ELR (cell line): ENCODE data around the gene NUDT6.
"Not testable (repeated sequence)": the region's sequence is repeated elsewhere in the genome, so short reads cannot be mapped to it uniquely, and the experiment has no call there.

ENCODE experiments used
- DNase-seq: peaks from one replicate; pipeline ENCODE4 v3.0.0-alpha.2; 2015; ENCODE audit warnings: low read depth

Gene NUDT6

DNA sequence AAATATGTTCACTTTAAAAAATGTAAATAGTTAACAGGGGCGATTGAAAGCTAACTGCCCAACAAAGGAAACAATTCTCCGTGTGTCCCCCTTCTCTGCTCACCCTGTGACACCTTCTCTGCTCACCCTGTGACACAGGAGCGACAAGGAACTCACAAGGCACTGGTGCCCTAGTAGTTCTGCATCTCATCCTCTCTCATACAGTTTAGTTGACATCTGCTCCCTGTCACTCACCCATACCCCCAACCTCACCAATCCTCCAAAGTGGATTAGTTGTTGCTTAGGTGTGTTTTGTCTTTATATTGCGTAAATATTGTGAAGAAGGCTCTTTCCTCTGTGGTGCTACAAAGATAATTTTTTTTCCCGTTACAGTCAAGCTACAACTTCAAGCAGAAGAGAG lies 46.4 kb downstream of the NUDT6 start:
- no peak for DNase-seq

GRCh38 chr4:122873821-122874593 lies 48.4 kb downstream of the NUDT6 start:
- peak; percentile 90 for DNase-seq

- peak; percentile 34 for DNase-seq
Measured at GRCh38 chr4:122873146-122873545, 49.3 kb downstream of the NUDT6 start.

DNA sequence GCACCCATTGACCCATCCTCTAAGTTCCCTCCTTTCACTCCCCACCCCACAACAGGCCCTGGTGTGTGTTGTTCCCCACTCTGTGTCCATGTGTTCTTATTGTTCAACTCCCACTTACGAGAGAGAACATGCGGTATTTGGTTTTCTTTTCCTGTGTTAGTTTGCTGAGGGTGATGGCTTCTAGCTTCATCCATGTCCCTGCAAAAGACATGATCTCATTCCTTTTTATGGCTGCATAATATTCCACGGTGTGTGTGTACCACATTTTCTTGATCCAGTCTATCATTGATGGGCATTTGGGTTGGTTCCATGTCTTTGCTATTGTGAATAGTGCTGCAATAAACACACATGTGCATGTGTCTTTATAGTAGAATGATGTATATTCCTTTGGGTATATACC lies 54.2 kb downstream of the NUDT6 start:
- DNase-seq: not testable (repeated sequence)

DNA sequence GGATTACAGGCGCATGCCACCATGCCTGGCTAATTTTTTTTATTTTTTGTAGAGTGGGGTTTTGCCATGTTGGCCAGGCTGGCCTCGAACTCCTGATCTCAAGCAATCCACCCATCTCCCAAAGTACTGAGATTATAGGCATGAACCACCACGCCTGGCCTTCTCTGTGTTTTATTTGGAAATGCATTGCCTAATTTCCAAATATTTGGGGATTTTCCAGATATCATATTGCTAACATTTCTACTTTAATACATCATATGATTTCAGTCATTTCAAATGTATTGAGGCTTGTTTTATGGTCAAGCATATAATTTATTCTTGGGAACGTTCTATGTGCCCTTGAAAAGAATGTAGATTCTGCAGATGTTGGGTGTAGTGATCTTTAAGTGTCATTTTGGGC lies 57.0 kb downstream of the NUDT6 start:
- no peak for DNase-seq

DNA sequence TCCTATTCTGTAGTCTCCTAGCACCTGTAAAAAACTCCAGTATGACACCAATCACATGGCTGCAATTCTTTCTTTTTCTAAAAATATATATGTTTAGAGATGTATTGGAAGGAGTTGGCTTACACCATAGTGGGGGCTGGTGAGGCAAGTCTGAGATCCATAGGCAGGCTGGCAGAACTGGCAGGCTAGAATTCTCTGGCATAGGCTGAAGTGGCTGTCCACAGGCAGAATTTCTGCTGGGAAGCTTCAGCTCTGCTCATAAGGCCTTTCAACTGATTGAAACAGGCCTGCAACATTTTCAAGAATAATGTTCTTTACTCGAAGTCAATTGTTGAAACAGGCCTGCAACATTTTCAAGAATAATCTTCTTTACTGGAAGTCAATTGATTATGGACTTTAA lies 58.8 kb downstream of the NUDT6 start:
- DNase-seq: no peak

GRCh38 chr4:122861172-122861943 lies 61.0 kb downstream of the NUDT6 start:
- DNase-seq: no peak

DNA sequence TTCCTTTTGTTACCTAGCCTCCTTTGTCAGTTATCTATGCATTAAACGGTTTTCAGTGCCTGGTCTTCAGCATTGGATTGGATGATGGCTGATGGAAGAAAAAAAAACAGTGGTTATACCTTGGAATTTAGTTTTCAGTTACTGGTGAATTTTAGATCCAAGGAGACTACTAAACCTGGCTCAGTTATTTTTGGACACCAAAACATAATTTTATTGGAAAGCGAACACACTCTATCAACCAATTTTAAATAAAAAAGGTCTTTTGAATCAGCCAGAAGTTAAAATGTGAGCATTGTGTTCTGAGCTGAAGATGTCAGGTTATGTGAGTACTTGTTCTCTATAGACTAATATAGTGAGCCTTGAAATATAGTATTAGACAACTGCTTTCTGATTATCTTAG lies 63.7 kb downstream of the NUDT6 start:
- no peak for DNase-seq

DNA sequence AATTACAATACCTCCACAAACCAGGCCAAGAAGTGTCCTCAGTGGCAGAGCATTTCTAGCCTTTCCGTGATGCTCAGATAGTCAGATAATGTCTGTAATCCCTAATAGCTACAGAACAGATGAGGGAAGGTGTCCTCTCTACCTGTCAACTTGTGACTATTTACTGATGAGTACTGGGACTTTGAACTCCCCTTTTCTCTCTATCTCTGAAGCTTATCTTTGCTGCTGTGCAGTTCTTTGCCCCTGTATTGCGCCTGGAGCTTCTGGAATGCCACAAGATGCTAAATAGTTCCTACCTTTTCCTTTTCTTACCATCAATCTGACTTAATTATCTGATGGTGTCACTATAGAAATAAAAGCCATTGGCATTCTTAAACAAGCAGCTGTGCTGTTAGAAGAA lies 65.2 kb downstream of the NUDT6 start:
- DNase-seq: no peak

- DNase-seq: no peak
Measured at GRCh38 chr4:122855353-122855890, 67.0 kb downstream of the NUDT6 start.

- DNase-seq: no peak
Measured at GRCh38 chr4:122854447-122855352, 67.7 kb downstream of the NUDT6 start.

DNA sequence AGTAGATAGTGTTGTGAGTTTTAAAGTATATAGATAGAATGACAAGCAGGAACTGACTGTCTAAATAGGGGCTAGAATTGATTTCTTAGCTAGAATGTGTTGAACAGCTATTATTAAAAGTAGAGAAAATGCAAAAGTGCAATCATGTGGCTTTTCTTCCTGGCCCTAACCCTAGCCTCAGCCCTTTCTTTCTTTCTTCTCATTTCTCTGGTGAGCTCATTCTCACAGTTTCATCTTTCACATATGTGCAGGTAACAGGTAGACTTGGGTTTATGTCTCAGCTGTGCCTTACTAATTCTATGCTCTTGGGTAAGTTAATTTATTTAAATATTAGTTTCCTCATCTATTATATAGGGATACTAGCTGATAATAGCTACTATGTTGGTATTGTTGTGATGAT lies 70.8 kb downstream of the NUDT6 start:
- DNase-seq: no peak

- not testable (repeated sequence) for DNase-seq
Measured at GRCh38 chr4:122849789-122850188, 72.6 kb downstream of the NUDT6 start.

GRCh38 chr4:122847931-122848330 lies 74.5 kb downstream of the NUDT6 start:
- DNase-seq: no peak

DNA sequence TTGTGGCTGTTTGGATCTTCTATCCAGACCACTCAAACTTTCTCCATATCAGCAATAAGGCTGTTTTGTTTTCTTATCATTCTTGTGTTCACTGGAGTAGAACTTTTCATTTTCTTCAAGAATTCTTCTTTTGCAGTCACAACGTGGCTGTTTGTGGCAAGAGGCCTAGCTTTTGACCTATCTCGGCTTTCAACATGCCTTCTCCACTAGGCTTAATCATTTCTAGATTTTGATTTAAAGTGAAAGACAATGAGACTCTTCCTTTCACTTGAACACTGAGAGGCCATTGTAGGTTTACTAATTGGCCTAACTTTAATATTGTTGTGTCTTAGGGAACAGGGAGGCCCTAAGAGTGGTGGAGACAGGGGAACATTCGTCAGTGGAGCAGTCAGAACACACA lies 76.6 kb downstream of the NUDT6 start:
- no peak for DNase-seq

DNA sequence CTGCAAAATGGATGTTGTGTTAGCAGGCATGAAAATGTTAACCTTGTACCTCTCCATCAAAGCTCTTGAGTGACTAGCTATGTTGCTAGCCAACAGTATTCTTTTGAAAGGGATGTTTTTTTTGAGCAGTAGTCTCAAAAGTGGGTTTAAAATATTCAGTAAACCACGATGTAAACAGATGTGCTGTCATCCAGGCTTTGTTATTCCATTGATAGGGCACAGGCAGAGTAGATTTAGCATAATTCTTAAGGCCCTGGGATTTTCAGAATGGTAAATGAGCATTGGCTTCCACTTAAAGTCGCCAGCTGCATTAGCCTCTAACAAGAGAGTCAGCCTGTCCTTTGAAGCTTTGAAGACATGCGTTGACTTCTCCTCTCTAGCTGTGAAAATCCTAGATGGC lies 77.3 kb downstream of the NUDT6 start:
- DNase-seq: no peak

- DNase-seq: not testable (repeated sequence)
Measured at GRCh38 chr4:122844391-122844790, 78.0 kb downstream of the NUDT6 start.

DNA sequence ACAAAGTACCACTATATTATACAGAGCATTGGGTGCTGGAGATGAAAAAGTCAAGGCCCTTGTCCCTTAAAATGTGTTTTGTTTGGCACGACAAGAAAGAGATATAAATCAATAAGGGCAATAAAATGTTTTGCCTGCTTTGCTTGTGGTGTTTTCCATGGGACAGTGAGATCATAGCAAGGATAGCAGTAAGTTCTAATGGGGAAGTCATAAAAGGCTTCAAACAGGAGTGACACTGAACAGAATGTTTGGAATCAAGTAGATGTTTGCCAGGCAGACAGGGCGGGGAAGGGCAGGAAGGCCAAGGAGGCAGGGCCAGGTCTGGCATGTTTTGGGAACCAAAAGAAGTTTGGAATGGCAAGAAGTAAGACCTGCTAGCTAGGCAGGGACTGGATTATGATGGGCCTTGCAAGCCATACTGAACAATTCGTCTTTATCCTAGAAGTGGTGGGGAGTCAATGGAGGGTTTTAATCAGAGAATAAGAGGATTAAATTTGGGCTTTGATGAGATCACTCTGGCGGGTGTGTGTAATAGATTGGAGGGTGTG lies 79.3 kb downstream of the NUDT6 start:
- no peak for DNase-seq
